TTC549 (cell line): ENCODE measurements around the gene USB1.

ENCODE experiments used
- FAIRE-seq: peaks from 2 replicates; lab custom pipeline; 2012; peaks lifted over from hg19 to GRCh38; lab: Jason Lieb, UNC

USB1 gene

DNA sequence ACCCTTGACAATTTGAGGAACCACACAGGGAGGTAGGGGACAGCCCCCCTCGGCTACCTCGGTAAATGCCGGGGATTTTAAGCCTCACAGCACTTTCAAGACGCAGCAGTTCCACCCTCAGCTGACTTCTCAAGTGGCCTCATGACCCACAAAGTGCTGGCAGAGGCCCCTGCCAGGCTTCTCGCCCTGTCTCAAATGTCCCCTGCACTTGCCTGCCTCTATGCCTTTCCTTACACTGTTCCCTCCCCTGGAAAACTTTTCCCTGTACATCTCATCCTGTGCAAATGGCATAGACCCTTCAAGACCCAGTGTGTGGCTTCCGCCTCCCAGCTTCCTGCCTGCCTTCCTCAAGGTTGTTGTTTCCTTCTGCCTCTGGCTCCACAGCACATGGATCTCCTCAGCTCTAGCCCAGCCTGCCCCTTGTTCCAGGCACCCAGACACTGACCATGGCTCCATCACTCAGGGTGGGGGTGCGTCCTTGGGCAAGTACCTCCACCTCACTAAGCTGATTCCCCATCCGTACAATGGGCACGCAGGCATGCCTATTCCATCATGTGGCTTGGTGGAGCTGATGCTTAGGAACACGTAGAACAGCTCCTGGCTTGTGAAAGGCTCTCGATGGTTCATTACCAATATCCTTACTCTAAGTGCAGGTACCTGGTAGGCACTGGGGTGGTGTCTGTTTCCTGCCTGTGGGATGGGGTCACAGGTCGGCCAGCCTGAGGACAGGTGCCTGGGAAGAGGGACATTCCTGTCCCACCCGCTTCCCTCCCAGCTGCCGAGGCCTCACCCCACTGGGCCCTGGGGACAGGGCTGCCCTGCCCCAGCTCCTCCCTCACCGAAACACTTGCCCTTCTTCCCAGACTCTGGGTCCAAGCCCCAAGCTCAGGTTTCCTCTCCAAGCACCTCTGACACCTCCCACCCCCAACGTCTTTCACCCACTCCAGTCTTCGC is 48.3 kb downstream of the USB1 start:
- no peak for FAIRE-seq

DNA sequence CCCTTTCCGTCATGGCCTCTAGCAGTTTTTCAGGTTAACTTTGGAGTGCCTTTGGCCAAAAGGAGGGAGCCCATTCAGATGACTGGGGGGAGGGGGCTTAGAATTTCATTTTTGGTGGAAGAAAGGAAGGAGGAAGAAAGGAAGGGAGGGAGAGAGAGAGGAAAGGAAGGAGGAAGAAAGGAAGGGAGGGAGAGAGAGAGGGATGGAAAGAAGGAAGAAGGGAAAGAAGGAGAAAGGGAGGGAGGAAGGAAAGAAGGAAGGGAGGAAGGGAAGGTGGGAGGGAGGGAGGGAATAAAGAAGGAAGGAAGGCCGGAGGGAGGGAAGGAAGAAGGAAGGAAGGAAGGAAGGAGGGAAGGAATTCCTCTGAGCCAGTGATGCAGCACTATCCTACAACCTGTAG is 50.1 kb downstream of the USB1 start:
- no peak for FAIRE-seq

DNA sequence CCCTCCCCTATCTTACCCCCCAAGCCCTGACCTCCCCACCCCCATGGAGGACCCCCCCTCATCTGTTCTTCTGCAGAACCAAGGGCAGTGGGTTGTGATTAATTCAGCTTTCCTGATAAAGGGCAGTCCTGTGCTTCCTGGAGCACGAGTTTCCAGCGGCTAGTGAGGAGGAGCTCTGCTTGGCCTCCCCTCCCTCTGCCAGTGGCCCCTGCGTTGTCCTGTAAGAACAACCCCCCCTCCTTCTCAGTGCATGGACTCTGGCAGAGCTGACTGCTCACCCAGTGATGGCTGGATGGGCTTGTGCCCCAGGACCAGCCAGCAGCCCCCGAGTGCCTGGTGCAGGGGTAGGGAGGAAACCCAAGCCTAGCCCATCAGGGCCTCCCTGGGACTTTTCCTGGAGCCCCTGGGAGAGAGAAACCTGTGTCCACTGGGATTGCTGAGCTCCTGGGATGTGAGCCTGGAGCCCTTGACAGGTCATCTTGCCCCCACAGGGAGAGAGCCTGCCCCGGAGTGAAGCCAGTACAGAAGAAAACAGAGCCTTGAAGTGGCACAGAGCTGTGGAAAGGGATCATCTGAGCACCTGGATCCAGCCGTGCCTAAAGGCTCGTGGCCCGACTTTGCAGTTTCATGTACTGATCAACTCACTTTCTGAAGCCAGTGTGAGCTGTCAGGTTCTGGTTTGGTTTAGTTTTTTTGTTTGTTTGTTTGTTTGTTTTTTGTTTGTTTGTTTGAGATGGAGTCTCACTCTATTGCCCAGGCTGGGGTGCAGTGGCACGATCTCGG is 50.8 kb downstream of the USB1 start:
- no peak for FAIRE-seq

DNA sequence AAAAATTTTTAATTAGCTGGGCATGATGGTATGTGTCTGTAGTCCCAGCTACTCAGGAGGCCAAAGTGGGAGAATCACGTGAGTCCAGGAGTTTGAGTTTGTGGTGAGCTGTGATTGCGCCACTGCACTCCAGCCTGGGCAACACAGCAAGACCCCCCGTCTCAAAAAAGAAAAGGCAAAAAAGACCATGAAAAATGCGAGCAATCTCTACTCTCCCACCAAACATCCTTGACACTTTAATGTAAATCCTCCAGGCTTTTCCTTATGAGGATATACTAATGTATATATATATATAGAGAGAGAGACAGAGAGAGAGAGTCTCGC is 52.4 kb downstream of the USB1 start:
- no peak for FAIRE-seq

DNA sequence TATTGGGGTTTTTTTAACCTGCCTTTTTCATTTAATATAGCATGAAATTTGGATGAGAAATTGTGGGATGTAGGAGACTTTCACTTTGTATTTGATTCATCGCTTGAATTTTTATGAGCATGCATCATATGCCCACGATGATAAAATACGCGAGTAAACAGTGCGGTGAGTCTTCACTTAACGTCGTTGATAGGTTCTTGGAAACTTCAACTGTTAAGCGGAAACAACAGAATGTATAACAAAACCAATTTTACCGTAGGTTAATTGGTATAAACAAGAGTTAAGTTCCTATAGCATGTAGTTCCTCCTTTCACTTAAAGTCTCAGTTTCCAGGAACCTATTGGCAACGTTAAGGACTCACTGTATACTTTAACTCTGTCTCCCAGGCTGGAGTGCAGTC is 53.1 kb downstream of the USB1 start:
- FAIRE-seq = no peak

DNA sequence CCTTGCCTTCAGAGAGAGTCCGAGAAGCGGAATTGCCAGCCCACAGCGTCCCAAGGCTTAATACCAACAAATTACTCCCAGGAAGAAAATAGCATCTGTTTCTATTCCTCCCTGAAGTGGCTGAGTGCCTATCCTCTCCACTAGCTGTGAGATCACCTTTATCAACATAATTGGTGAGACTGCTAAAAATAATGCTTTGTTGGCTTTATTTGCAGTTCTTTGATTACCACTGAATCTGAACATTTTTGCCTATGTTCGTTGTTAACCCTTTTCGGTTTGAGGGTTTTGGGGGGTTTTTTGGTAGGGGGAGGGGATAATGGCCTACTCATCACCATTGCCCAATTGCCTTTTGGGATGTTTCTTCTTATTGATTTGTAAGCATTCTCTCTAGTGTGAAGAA is 55.4 kb downstream of the USB1 start:
- no peak for FAIRE-seq

DNA sequence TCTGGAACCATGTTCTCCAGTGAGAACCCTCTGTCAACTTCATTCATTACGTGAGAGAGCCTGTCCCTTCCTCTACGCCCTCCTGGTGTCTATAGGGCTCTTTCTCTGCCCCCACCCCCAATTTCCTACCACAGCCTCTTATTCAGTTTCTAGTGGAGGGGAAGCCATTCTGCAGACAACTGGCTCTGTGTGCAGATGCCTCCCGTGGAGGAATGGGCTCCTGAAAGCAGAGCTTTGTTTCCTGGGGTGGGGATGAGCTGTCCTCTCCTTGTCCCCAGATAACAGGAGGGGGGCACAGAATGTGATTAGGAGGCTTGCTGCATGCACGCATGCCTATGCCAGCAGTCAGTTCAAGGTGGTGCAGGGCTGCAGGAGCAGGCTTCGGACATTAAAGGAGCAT is 55.9 kb downstream of the USB1 start:
- no peak for FAIRE-seq

DNA sequence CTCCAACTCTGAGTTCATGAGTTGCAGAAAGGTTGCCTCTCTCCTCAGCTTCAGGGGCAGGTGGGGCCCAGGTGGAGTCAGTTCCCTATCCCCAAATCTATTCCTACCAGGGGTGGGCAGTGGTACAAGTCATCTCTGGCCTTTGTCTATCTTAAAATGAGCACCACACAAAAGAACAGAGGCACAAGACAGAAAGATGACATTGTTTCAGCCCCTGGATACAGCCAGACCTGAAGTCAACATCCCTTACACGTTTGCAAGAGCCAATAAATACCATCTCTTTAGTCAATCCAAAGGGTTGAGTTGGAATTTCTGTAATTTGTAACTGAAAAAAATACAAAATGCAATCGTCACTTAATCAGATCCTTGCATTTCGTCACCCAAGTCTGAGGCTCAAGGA is 56.6 kb downstream of the USB1 start:
- no peak for FAIRE-seq

DNA sequence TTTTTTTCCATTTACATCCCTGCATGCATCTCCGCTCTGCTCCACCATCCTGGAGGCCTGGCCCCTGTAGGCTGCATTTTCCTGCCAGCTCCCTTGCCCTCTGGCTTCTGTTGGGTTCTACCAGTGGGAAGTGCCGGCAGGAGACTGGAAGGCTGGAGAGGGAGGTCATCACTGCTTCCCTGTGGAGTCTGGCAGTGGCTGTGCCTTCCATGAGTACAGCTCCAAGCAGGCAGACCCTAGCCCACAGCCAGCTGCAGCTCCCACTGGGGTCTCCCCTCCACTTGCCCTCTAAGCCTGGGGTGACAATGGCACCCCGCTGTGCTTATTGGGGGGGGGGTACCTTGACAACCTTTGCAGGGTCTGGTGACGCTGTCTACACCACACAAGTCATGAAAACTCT is 61.6 kb downstream of the USB1 start:
- no peak for FAIRE-seq

DNA sequence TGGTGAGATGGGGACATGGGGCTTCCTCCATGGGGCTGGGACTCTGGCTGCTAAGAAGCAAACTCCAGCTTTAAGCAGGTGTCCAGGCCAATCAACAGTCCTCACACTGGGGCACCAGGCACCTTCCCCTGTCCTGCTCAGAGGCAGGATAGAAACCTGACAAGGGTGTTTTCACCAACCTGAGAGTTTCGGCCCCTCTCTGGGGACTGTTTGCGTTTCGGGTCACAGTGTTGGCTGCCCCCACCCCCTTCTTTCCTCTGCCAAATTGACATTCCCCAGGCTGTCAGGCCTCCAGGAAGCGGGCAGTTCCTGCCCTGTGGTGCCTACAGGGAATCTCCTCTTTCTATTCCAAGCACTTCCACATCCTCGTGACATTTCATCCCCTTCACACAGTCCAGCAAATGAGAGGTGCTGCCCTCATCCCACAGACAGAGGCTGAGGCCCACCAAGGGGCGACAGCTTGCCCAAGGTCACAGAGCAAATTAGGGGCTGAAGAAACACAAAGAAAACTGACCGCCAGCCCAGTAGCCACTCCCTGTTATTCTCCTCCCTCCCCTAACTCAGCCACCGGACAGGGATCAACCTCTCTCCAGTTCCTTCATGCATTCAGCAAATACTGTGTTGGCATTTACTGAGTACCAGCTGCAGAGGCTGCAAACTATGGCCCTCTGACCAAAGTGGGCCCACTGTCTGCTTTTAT is 62.3 kb downstream of the USB1 start:
- FAIRE-seq = no peak

DNA sequence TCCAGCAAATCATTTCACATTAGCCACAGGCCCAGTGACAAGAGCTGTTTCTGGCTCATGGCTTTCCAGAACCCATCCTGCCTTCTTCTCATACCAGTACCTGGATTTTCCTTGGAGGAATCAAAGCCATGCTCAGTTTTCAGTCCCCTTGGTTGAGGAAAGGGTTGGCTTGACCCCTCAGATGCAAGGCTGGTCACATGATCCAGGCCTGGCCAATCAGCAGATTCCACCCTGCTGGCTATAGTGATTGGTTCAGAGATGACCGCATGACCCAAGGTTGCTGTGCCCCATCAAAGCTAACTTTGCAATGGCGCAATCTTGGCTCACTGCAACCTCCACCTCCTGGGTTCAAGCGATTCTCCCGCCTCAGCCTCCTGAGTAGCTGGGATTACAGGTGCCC is 69.4 kb downstream of the USB1 start:
- FAIRE-seq = no peak
